Vagina (tissue), 2 donors: ENCODE measurements around the gene SNX27. TPM values are rescaled to one million over a fixed set of nuclear protein-coding genes. Genes with fewer than 3 reads are reported as not detected.

Experiments
- DNase-seq, 2 donors: peaks; one replicate each; pipeline ENCODE4 v3.0.0-alpha.2; 2017; ENCODE audit errors: extremely low spot score in 2 of 2
- H3K27ac ChIP-seq: fragments of 200-600 bp; sonication (generic); one replicate; pipeline ENCODE4 v1.5.1; 2019
- H3K27me3 ChIP-seq: fragments of 200-600 bp; sonication (generic); one replicate; pipeline ENCODE4 v1.5.1; 2019
- H3K36me3 ChIP-seq, 2 donors: fragments of 200-600 bp; sonication (generic); one replicate each; pipeline ENCODE4 v1.5.1; 2017 to 2019
- H3K4me1 ChIP-seq: fragments of 200-600 bp; sonication (generic); one replicate; pipeline ENCODE4 v1.5.1; 2019
- H3K4me3 ChIP-seq, 2 donors: fragments of 200-600 bp; sonication (generic); 1 replicate in 1 of 2; 2 replicates in 1 of 2; pipeline ENCODE4 v1.5.1; 2016 to 2019
- H3K9me3 ChIP-seq: fragments of 200-600 bp; sonication (generic); one replicate; pipeline ENCODE4 v1.5.1; 2019
- CTCF ChIP-seq, 3 experiments: fragments of 450-650 bp in 2 of 3; fragments of 200-600 bp in 1 of 3; sonication (generic) in 1 of 3; IDR thresholded peaks; one replicate each; pipeline ENCODE4 v1.5.1; 2017 to 2019; ENCODE audit warnings: antibody characterized with exemption in 3 of 3, mild to moderate bottlenecking in 2 of 3, moderate library complexity in 2 of 3
- POLR2A ChIP-seq, 2 donors: fragments of 450-650 bp; IDR thresholded peaks; one replicate each; pipeline ENCODE4 v1.6.1; 2017; ENCODE audit warnings: antibody characterized with exemption in 2 of 2, mild to moderate bottlenecking in 2 of 2, moderate library complexity in 2 of 2
- POLR2AphosphoS5 ChIP-seq, 2 donors: sonication (generic); formaldehyde crosslinking; IDR thresholded peaks; one replicate each; pipeline ENCODE4 v1.9.0; 2017; ENCODE audit warnings: antibody characterized with exemption in 2 of 2, mild to moderate bottlenecking in 2 of 2, low read depth in 1 of 2; ENCODE audit not compliant: insufficient read depth in 1 of 2
- intact Hi-C: fragments of 100-400 bp; cut with DNase I; formaldehyde crosslinking; loops from one replicate; pipeline ENCODE4 v1.15.1; 2023
- total RNA-seq: library from RNA; depleted of rRNA; stranded (reverse); fragments of >200 nt; gene quantifications from one replicate; pipeline ENCODE4 v1.2.3, GENCODE V29; 2016

The SNX27 gene
- total RNA-seq, 1 donor from 2014 or later = 50.6 TPM

DNA sequence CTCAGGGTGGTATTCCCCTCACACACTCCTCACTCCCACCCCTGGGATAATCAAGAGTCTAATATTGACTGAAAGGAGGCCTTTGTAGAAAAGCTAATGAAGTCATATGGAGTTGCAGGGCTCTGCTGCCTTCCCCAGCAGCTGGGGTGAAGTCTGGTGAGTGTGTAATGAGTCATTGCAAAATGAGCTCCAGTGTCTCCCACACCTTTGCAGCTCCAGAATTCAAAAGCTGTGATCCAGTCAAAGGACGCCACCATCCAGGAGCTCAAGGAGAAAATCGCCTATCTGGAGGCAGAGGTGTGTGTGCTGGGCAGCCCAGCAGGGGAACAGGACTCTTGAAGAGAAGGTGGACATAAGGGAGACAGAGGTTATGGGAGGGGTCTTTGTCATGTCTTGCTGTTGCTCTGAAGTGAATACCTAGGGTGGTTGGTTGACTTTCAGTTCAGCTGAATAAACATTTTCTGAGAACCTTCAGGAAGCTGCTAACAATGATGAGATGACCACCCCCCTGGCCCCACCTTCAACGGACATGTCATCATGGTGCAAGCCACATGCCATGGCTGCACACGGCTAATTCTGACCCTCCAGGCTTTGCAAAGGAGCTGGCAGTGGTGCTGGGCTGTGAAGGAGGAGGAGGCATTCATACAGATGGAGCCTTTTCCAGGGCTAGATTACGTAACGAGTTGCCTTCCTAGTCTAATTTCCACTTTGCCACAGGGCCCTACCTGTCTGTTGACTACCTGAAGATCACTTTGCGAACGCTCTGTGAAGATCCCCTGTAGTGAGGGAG lies 32.2 kb upstream of the SNX27 start:
- intact Hi-C loops = no loop called here
- no peak overlapping the region for H3K27ac ChIP-seq
- no peaks in the 10 kb centered on the region for H3K36me3 ChIP-seq
- no peak for DNase-seq
- H3K4me3 ChIP-seq = no peak overlapping the region
- no peak for TF ChIP-seq POLR2A (IDR thresholded peaks at IDR 0.05)
- no peak for TF ChIP-seq POLR2AphosphoS5 (IDR thresholded peaks at IDR 0.05; ENCODE audit: insufficient read depth in 1 of 2, low read depth in 1 of 2)
- no peak for TF ChIP-seq CTCF (IDR thresholded peaks at IDR 0.05)
- no peaks in the 10 kb centered on the region for H3K9me3 ChIP-seq
- peaks cover 19% of the 10 kb centered on the region for H3K4me1 ChIP-seq
- no peaks in the 10 kb centered on the region for H3K27me3 ChIP-seq

DNA sequence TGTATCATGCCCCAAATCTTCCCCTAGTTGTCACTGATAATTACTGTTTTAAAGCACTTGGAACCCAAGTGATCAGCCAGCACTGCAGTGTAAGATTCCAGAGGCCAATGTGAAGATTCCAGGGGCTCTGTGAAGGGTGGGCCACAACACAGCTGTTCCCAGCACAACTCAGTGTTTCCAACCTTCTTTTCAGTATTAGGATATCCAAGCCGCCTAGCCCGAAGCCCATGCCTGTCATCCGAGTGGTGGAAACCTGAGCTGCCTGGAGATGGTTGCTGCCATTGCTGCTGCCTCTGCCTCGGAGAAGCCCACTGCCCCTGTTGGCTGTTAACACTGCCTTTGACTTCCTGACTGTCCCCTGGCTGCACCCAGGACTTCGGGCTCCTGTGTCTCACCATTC lies 30.4 kb upstream of the SNX27 start:
- H3K27ac ChIP-seq = no peak overlapping the region
- TF ChIP-seq POLR2A (IDR thresholded peaks at IDR 0.05) (no peak), CTCF (IDR thresholded peaks at IDR 0.05) (no peak), POLR2AphosphoS5 (IDR thresholded peaks at IDR 0.05; ENCODE audit: insufficient read depth in 1 of 2, low read depth in 1 of 2) (no peak)
- H3K27me3 ChIP-seq = no peaks in the 10 kb centered on the region
- no peak for DNase-seq
- no peak overlapping the region for H3K4me3 ChIP-seq
- intact Hi-C loops = no loop called here
- peaks cover 31% of the 10 kb centered on the region for H3K4me1 ChIP-seq
- H3K36me3 ChIP-seq = no peaks in the 10 kb centered on the region
- no peaks in the 10 kb centered on the region for H3K9me3 ChIP-seq

- peaks cover 33% of the 10 kb centered on the region for H3K4me1 ChIP-seq
- no peak overlapping the region for H3K4me3 ChIP-seq
- H3K27me3 ChIP-seq = no peaks in the 10 kb centered on the region
- TF ChIP-seq POLR2A (IDR thresholded peaks at IDR 0.05) (no peak), POLR2AphosphoS5 (IDR thresholded peaks at IDR 0.05; ENCODE audit: insufficient read depth in 1 of 2, low read depth in 1 of 2) (no peak), CTCF (IDR thresholded peaks at IDR 0.05) (no peak)
- no peaks in the 10 kb centered on the region for H3K9me3 ChIP-seq
- H3K27ac ChIP-seq = no peak overlapping the region
- intact Hi-C loops = no loop called here
- H3K36me3 ChIP-seq = no peaks in the 10 kb centered on the region
- DNase-seq = no peak
Observed at GRCh38 chr1:151581921-151582320, 29.9 kb upstream of the SNX27 start.

DNA sequence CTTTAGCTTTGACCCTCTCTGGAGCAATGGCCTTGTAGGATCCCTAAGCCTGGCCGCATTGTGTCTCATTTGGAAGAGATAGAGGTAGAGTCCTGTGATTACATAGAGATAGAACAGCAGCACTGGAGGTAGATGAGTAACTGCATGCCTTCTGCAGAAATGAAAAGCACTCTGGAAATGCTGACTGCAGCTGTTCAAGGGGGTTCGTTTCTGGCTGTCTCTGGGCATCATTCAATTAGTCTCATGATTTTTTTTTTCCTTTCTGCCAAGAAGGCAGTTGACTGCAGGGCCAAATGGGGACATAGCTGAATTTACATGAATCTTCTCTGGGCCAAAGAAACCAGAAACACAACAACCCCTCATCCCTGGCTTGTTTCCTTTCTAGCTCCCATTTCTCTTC lies 28.1 kb upstream of the SNX27 start:
- intact Hi-C loops = no loop called here
- H3K4me1 ChIP-seq = peaks cover 33% of the 10 kb centered on the region

More for the DNA sequence above, 28.1 kb upstream of the SNX27 start:
- H3K9me3 ChIP-seq = no peaks in the 10 kb centered on the region
- no peak overlapping the region for H3K4me3 ChIP-seq
- no peaks in the 10 kb centered on the region for H3K27me3 ChIP-seq
- H3K27ac ChIP-seq = no peak overlapping the region
- H3K36me3 ChIP-seq = no peaks in the 10 kb centered on the region
- TF ChIP-seq POLR2AphosphoS5 (IDR thresholded peaks at IDR 0.05; ENCODE audit: insufficient read depth in 1 of 2, low read depth in 1 of 2) (no peak), POLR2A (IDR thresholded peaks at IDR 0.05) (no peak), CTCF (IDR thresholded peaks at IDR 0.05) (no peak)
- no peak for DNase-seq
